Measurements from ENCODE around the gene ASTN2.

The ASTN2 gene

GRCh38 chr9:116686693-116687073, 728.2 kb downstream of the ASTN2 start:
- DNase-seq: no peak

GRCh38 chr9:116686135-116686534, 728.7 kb downstream of the ASTN2 start:
- no peak for DNase-seq

- DNase-seq: no peak
These were observed 729.7 kb downstream of the ASTN2 start for GRCh38 chr9:116685166-116685565.

GRCh38 chr9:116683535-116683934, 731.3 kb downstream of the ASTN2 start:
- no peak for DNase-seq

GRCh38 chr9:116674210-116674980, 740.5 kb downstream of the ASTN2 start:
- no peak for DNase-seq

- DNase-seq: no peak
These were observed 741.5 kb downstream of the ASTN2 start for GRCh38 chr9:116673375-116673774.

GRCh38 chr9:116671605-116672004, 743.3 kb downstream of the ASTN2 start:
- DNase-seq: no peak

- DNase-seq: no peak
These were observed 745.7 kb downstream of the ASTN2 start for GRCh38 chr9:116668970-116669695.

GRCh38 chr9:116663581-116663980, 751.3 kb downstream of the ASTN2 start:
- no peak for DNase-seq

GRCh38 chr9:116662646-116663310, 752.1 kb downstream of the ASTN2 start:
- DNase-seq: no peak

GRCh38 chr9:116661037-116661954, 753.6 kb downstream of the ASTN2 start:
- DNase-seq: no peak

GRCh38 chr9:116658265-116658664, 756.6 kb downstream of the ASTN2 start:
- DNase-seq: no peak

- no peak for DNase-seq
These were observed 757.9 kb downstream of the ASTN2 start for GRCh38 chr9:116656977-116657376.

- no peak for DNase-seq
These were observed 758.3 kb downstream of the ASTN2 start for GRCh38 chr9:116656501-116656971.

- no peak for DNase-seq
These were observed 760.9 kb downstream of the ASTN2 start for GRCh38 chr9:116654059-116654355.

- DNase-seq: no peak
These were observed 761.4 kb downstream of the ASTN2 start for GRCh38 chr9:116653348-116654058.

- no peak for DNase-seq
These were observed 767.4 kb downstream of the ASTN2 start for GRCh38 chr9:116647515-116647809.

- no peak for DNase-seq
These were observed 768.0 kb downstream of the ASTN2 start for GRCh38 chr9:116646661-116647514.

GRCh38 chr9:116644091-116644688, 770.7 kb downstream of the ASTN2 start:
- no peak for DNase-seq

- no peak for DNase-seq
These were observed 771.2 kb downstream of the ASTN2 start for GRCh38 chr9:116643691-116644090.

Measured in activated CD8-positive, alpha-beta memory T cell treated with anti-CD3 and anti-CD28 coated beads, Interleukin-2, amount 50 U/mL, for 4 hours (primary cell).